Osteocyte (in vitro differentiated cells): Measurements from ENCODE around the gene CYB5B. TPM values are rescaled to one million over a fixed set of nuclear protein-coding genes. Genes with fewer than 3 reads are reported as not detected.

ENCODE experiments used
- DNase-seq: peaks from one replicate; pipeline ENCODE4 v3.0.0; 2021; ENCODE audit warnings: mixed read lengths; ENCODE audit not compliant: unreplicated experiment; ENCODE audit errors: extremely low spot score
- H3K27ac Mint-ChIP-seq: one replicate; pipeline ENCODE4 v1.8.0; 2021; ENCODE audit warnings: mild to moderate bottlenecking, mixed read lengths; ENCODE audit not compliant: unreplicated experiment
- H3K27me3 Mint-ChIP-seq: one replicate; pipeline ENCODE4 v1.8.0; 2021; ENCODE audit warnings: mixed read lengths; ENCODE audit not compliant: unreplicated experiment
- H3K36me3 Mint-ChIP-seq: one replicate; pipeline ENCODE4 v1.8.0; 2021; ENCODE audit warnings: mixed read lengths; ENCODE audit not compliant: unreplicated experiment
- H3K4me1 Mint-ChIP-seq: one replicate; pipeline ENCODE4 v1.8.0; 2021; ENCODE audit warnings: mixed read lengths; ENCODE audit not compliant: unreplicated experiment
- H3K4me3 Mint-ChIP-seq: one replicate; pipeline ENCODE4 v1.8.0; 2021; ENCODE audit warnings: mild to moderate bottlenecking, moderate library complexity, mixed read lengths; ENCODE audit not compliant: unreplicated experiment
- H3K9me3 Mint-ChIP-seq: one replicate; pipeline ENCODE4 v1.8.0; 2021; ENCODE audit warnings: mixed read lengths; ENCODE audit not compliant: unreplicated experiment
- CTCF ChIP-seq: fragments of 200-600 bp; sonication (generic); IDR thresholded peaks from 2 replicates; pipeline ENCODE4 v1.5.0; 2021; ENCODE audit warnings: antibody characterized with exemption, mild to moderate bottlenecking, moderate library complexity
- total RNA-seq: library from RNA; stranded (reverse); gene quantifications from 2 replicates; pipeline ENCODE4 v1.2.1, GENCODE V29; 2021

Gene CYB5B
- total RNA-seq, 1 donor from 2014 or later = 69.8 TPM

GRCh38 chr16:69395859-69396186, 28.6 kb upstream of the CYB5B start:
- no peak for DNase-seq
- H3K36me3 Mint-ChIP-seq = no peaks in the 10 kb centered on the region
- no peaks in the 10 kb centered on the region for H3K9me3 Mint-ChIP-seq
- peaks cover 10% of the 10 kb centered on the region for H3K27me3 Mint-ChIP-seq
- H3K4me1 Mint-ChIP-seq = peaks cover 28% of the 10 kb centered on the region
- no peak for TF ChIP-seq CTCF
- H3K27ac Mint-ChIP-seq = peak overlapping the region; percentile 96
- no peak overlapping the region for H3K4me3 Mint-ChIP-seq

- Mint-ChIP-seq H3K9me3 (no peaks in the 10 kb centered on the region), H3K4me1 (peaks cover 28% of the 10 kb centered on the region), H3K4me3 (peak overlapping the region; percentile 38), H3K27ac (peak overlapping the region; percentile 96), H3K36me3 (no peaks in the 10 kb centered on the region), H3K27me3 (peaks cover 10% of the 10 kb centered on the region)
- peak; percentile 76 for TF ChIP-seq CTCF
- peak; percentile 88 for DNase-seq
Measured at GRCh38 chr16:69396187-69397061, 28.0 kb upstream of the CYB5B start.

GRCh38 chr16:69397821-69398521, 26.4 kb upstream of the CYB5B start:
- peak; percentile 70 for TF ChIP-seq CTCF
- Mint-ChIP-seq H3K4me3 (no peak overlapping the region), H3K27ac (peak overlapping the region; percentile 76), H3K4me1 (peaks cover 28% of the 10 kb centered on the region), H3K9me3 (no peaks in the 10 kb centered on the region), H3K27me3 (peaks cover 6% of the 10 kb centered on the region), H3K36me3 (no peaks in the 10 kb centered on the region)
- peak; percentile 78 for DNase-seq

GRCh38 chr16:69399361-69399760, 25.1 kb upstream of the CYB5B start:
- no peaks in the 10 kb centered on the region for H3K36me3 Mint-ChIP-seq
- no peak overlapping the region for H3K27ac Mint-ChIP-seq
- H3K27me3 Mint-ChIP-seq = no peaks in the 10 kb centered on the region
- DNase-seq = no peak
- H3K4me1 Mint-ChIP-seq = peaks cover 35% of the 10 kb centered on the region
- TF ChIP-seq CTCF = no peak
- no peak overlapping the region for H3K4me3 Mint-ChIP-seq
- no peaks in the 10 kb centered on the region for H3K9me3 Mint-ChIP-seq

GRCh38 chr16:69402439-69402838, 22.0 kb upstream of the CYB5B start:
- no peak for TF ChIP-seq CTCF
- no peaks in the 10 kb centered on the region for H3K27me3 Mint-ChIP-seq
- no peaks in the 10 kb centered on the region for H3K36me3 Mint-ChIP-seq
- H3K27ac Mint-ChIP-seq = no peak overlapping the region
- no peaks in the 10 kb centered on the region for H3K9me3 Mint-ChIP-seq
- H3K4me1 Mint-ChIP-seq = peaks cover 32% of the 10 kb centered on the region
- no peak for DNase-seq
- no peak overlapping the region for H3K4me3 Mint-ChIP-seq
